Stimulated activated CD8-positive, alpha-beta memory T cell treated with anti-CD3 and anti-CD28 coated beads, Interleukin-12 subunit alpha, Interleukin-12 subunit beta, amount 100 ng/mL, for 24 hours (primary cell): Measurements from ENCODE around the gene KCNG2.

ENCODE experiments used
- DNase-seq: peaks from one replicate; pipeline ENCODE4 v3.0.0-alpha.2; 2020; ENCODE audit errors: extremely low read depth

KCNG2 gene

DNA sequence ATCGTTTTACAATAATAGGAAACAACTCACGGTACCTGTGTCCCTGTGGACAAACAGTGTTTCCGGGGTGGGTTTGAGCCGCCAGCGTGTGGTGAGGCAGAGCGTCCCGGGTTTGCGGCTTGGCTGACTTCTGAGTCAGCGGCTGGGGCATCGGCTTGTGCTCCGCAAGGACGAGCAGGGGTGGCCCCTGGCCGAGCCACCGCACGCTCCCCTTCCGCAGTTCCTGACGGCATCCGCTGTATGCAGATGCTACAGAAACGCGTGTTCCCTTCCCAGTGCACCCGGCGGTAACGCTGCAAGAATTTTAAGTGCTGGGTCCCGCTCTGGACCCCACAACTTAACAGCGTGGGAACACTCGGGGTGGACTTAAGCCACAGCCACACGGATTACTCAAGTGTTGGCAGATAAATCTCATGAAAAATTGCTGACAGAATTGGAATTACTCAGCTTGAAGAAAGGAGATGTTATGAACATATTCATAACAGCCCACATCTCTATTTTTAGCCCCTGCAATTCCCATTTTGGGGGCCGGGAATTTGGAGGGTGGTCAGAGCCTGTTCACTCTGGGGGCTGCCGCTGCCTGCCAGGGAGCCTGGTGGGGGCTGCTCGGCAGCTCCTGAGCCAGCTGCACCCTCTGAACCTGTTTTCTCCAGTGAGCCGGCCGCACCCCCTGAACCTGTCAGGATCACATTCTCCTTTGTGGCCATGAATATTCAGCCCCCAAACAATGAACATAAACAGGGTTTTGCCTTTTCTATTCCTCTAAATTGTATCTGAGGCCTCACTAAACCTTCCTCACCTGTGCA lies 12.6 kb upstream of the KCNG2 start:
- no peak for DNase-seq

DNA sequence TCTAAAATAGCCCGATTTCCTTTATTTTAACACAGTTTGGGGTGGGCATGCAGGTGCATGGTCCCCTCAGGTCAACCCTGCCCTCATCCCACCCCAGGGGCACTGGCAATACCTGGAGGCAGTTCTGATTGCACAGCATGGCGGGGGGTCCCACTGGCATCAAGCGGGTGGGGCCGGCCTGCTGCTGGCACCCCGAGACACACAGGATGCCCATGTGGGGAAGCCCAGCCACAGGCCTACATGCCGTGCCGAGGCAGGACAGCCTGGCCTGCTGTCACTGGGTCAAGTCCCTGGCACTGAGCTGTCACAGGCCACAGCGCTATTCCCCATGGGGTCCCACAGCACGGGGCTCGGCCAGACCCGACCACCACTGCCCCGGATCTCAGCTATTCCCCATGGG lies 11.9 kb upstream of the KCNG2 start:
- DNase-seq: no peak

DNA sequence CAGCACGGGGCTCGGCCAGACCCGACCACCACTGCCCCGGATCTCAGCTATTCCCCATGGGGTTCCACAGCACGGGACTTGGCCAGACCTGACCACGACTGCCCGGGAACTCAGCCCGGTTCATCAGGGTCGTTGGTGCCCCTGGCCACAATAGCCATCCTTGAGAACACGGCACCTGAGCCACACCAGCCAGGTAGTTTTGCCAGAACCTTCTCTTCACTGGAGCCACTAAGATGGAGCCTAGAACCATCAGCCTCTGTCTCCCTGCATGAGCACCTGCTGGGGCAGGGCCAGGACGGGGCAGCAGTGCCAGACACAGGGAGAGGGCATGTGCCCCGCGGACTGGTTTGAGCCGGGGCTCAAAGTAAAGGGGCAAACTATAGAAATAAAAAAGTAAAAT lies 11.4 kb upstream of the KCNG2 start:
- no peak for DNase-seq

DNA sequence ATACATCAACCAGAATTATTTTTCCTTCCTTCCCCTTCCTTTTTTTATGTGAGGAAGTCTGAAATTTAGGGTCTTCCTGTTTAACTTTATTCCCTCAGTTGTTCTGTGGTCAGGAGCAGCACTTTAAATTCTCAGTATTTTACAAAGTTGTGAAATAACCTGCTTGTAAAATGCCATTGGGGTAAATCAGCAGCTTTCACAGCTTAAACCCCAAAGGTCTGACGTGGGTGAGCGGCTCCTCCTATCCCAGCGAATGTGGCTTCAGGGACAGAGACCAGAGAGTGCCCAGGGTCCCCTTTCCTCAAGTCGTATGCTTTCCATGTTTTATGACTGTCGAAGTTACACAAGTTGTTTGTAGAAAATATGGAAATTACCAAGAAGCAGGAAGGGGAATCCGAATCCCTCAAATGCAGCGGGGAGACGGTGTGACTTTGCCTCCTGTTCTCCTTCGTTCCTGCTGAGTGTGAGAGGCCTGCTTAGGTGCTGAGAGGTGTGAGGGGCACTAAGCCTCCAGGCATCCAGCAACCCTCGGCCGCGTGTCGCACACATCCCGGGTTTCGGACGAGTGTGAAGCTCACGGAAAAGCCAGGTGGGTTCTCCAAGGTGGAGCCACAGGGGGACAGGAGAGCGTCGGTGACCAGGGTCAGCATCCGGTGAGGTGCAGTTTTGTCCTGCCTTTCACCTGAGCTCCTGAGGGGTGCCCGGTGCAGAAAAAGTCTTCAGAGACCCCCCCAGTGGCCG lies 10.8 kb upstream of the KCNG2 start:
- DNase-seq: no peak

DNA sequence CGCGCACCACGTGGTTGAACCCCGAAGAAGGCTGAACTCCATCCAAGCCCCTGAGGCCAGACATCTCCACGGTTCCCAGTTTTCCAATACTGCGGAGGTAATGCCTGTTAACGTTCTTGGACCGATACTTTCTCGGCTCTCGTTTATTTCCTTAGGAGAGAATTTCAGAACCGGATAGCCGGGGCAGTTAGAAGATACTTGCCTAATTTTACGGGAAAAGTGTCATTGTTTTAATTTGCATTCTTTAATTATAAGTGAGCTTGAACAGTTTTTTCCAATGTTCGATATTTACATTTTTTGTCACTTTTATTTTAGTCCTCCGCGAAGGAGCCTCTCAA lies 10.2 kb upstream of the KCNG2 start:
- DNase-seq: no peak

DNA sequence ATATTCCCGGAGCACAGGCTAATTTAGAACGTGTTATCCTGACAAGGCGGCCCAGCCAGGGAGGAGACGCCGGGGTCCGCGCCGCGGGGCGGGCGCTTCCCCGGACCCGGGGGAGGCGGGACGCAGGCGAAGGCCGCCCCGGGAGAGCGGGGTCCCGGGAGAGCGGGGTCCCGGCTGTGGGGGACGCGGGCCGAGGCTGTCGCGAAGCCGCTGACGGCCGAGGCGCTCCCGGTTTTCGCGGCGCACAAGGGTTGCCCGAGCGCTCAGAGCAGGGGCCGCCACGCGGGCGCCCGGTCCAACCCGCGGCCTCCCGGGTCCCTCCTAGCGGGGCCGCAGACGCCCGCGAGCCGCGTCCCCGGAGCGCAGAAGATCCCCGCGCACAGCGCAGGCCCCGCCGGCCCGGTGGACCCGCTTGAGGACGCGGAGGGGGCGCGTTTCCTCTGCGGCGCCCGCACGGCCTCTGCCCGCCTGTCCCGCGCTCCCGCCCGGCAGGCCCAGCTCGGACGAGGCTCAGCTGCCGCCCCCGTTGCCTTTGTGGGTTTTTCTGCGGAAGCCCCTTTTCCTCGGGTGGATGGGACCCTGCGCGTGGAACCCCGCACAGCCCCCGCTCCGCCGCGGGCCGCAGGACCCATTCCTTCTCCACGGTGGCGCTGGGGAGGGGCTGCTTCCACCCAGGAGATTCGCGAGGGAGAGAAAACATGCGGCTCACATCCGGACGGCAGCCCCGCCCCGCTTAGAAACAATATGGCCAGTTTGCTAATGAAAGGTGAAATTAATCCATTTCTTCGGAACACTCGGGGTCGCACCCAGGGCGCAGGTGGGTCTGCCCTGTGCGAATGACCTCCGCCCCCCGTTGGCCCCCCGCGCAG lies 9.6 kb upstream of the KCNG2 start:
- DNase-seq: no peak

DNA sequence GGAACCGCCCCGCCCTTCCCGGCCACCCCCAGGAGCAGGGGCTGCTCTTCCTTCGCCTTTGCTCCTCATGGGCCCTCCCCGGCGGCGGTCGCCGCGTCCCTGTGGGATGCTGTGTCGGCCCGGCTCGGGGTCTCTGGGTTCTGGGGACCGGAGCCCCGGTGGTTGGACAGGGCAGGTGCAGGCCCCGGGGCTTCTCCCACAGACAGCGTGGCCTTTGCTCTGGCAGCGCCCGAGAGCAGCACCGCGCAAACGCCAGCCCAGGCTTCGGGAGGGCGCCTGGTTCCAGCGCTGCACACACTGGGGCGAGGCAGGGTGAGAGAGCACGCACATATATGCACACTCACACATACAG lies 9.0 kb upstream of the KCNG2 start:
- DNase-seq: no peak

DNA sequence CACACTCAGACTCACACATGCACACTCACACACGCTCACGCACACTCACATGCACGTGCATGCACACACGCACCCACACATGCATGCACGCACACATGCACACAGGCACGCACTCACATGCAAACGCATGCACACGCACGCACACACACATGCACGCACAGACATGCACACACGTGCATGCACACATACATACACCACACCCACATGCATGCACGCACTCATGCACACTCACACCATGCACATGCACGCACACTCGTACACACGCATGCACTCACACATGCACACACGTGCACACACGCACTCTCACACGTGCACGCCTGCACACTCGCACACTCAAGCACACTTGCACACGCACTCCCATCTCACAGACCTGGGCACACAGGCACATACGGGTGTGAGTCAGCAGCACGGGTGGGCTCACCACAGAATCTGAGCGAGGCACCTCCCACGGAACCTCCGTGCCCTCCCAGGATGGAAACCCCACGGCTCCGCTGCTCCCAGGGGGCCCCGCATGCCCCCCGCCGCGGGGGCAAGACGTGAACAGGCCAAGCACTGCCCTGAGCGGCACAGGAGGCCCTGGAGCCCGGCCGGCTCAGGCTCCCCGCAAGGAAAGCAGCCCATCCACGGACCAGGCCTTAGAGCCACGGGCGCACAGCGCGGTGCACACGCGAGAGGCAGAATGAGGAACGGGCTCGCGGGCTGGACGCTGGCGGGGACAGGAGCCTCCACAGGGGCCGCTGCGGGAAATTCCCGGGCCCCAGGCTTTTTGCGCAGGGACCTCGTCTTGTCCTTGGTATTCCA lies 8.4 kb upstream of the KCNG2 start:
- no peak for DNase-seq

DNA sequence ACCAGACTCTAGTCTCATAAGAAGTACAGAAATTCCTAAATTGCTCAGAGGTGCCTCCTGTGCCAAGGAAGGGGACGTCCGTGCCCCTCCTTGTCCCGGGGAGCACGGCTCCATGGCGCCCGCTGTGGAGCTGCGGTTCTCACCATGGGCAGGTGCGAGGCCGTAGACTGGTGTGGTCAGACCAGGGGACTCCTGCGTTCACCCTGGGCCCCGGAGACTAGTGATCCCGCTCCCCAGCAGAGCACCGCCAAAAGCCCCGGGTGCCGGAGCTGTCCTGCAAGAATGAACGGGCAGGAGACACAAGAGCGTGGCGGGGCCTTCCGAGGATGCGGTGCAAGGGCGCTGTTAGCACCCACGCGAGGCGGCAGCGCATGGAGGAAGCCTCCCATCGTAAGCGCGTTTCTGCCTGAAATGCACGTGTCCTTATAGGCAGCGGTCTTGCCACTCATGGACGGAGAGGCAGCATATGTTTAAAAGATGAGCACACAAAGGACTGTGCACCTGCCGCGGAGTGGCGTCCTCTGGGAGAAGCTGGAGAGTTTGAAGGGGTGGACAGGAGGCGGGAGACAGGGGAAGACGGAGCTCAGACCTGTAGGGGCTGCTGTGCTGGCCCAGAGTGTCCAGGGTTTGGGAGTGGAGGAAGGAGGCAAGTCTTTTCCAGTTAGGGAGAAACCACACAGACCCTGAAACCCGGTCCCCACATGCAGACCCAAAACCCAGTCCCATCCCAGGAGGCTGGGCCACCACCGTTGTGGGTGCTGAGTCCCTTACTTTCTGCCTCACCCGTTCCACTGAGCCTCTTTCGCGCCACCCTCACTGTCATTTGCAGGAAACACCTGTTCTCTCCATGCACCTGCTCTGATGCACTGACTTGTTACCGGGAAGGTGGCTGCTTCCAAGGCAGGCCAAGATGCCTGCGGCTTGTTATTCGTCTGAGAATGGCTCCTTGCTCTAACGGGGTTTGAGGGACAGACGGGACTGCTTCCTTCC lies 7.5 kb upstream of the KCNG2 start:
- no peak for DNase-seq

DNA sequence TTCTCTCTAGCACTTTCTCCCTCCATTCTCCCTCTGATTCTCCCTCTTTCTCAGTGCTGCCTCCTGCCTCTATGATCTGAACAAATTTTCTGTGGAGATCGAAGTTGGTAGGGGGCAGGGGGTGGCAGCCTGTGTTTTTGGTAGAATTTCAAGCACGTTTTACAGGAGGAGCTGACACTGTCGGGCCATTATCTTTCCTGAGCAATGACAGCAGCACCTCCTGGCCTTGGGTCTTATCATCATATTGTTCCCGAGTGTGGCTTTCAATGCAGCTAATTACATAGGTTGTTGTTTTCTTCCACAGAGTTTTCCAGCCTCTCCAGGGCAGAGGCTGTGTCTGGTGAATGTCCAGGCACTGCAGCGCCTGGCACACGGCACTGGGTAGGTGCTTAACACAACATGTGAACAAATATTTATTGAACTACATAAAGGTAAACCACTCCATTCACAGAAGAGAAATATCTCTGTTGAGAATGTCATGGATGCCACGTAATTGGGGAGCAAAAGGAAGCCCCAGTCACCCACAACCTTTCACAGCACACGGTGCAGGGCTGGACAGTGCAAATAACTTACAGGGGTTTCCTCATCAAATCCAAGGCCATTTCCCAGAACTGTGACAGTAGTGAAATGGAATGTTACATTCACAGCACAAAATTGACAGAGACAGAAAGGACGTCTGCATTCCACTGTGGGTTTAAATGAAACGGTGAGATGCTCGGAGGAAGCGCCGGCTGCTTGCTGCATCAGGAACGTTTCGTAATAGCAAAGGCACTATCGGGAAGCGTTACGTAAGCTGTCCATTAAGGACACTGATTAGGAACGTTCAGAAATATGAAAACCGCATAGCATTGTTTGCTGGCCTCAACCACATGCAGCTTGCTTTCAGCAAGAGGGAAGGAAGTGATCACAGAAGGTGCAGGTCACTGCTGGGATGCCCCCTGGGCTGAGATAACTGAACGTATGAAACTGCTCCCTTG lies 6.5 kb upstream of the KCNG2 start:
- DNase-seq: no peak

DNA sequence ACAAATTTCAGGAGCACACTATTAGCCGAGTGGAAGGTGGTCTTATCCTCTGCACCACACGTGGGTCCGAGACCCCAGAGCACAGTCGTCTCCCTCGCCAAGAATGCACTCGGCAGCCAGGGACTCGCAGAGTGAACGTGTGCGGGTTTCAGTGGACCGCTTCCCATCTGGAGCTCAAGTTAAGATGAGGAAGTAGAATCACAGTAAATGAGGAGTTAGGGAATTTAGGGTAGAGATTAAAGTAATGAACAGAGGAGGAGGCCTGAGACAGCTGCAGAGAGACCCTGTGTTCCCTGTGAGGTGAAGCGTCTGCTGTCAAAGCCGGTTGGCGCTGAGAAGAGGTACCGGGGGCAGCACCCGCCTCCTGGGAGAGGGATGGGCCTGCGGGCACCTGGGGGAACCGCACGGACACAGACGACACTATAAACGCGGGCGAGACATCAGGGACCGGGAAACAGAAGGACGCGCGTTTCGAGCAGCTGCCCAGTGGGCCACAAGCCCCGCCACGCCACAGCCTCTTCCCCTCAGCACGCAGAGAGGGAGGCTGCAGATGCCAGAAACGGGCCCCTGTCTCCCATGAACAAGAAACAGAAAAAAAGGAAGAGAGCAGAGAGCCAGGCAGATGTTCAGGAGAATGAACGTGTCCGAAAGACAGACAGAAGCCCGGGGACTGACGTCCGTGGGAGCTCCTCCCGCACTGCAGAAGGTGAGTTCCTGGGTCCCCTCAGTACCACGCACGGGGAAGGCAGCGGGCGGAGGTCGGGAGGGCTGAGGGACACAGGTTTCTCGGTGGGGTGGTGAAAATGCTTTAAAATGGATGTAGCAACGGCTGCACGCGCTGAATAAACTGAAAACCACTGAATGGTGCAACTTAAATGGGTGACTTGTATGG lies 5.4 kb upstream of the KCNG2 start:
- no peak for DNase-seq

DNA sequence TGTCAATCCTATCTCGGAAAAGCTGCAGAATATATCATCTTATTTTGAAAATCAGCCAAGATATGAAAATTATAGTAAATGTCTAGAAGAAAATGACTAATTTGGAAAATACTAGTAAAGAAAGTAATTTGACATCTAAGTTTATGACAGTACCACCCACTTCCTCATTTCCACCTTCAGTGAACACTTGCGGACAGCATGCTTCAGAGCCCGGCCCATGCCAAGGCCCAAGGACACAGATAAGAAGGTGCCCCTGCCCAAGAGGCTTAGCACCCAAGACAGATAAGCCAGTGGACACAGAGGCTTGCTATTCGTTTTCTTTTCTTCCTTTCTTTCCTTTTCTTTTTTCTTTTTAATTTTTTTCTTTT lies 4.8 kb upstream of the KCNG2 start:
- no peak for DNase-seq

DNA sequence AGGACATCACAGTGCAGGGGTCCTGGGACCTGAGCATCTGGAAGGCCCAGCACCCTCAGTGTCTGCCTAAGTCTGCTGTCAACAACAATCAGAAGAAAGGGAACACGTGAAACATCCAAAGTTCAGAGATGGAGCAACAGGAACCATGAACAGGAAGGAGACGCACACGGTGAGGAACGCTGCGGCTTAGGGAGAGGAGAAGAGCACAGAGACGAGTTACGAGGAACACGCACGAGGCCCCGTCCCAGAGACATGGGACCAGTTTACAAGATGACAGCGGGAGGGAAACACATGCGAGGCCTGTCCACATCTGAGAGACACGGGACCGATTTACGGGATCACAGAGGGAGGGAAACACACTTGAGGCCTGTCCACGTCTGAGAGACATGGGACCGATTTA lies 2.9 kb upstream of the KCNG2 start:
- DNase-seq: no peak

DNA sequence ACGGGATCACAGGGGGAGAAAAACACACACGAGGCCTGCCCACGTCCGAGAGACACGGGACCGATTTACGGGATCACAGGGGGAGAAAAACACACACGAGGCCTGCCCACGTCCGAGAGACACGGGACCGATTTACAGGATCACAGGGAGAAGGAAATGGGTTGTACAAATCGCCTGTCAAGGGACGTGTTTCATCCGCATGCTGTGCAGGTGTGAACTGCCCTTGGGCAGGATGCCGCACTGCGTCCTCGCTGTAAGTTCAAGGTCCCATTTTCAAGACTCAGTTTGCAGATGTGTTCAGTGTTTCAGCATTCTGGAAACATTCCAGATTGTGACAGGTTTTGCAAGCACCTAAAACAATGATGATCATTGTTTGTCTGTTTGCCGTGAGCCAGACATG lies 2.3 kb upstream of the KCNG2 start:
- no peak for DNase-seq

DNA sequence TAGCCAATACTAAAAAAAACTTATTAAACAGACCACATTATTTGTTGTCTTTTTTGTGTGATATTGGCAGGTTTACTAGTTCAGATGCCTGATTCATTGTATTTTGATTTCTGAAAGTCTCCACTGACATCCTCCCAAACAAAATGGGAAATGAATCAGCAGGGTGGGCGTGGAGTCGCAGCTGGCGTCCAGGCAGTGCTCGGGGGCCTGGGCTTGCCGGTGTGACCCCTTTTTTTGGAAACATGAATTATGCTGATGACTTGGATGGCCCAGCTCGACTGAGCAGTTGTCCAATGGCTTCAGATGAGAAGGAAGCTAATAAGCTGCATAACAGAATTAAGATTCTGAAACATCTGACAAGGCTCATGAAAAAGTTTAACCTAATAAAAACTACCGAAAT lies 1.7 kb upstream of the KCNG2 start:
- DNase-seq: no peak

DNA sequence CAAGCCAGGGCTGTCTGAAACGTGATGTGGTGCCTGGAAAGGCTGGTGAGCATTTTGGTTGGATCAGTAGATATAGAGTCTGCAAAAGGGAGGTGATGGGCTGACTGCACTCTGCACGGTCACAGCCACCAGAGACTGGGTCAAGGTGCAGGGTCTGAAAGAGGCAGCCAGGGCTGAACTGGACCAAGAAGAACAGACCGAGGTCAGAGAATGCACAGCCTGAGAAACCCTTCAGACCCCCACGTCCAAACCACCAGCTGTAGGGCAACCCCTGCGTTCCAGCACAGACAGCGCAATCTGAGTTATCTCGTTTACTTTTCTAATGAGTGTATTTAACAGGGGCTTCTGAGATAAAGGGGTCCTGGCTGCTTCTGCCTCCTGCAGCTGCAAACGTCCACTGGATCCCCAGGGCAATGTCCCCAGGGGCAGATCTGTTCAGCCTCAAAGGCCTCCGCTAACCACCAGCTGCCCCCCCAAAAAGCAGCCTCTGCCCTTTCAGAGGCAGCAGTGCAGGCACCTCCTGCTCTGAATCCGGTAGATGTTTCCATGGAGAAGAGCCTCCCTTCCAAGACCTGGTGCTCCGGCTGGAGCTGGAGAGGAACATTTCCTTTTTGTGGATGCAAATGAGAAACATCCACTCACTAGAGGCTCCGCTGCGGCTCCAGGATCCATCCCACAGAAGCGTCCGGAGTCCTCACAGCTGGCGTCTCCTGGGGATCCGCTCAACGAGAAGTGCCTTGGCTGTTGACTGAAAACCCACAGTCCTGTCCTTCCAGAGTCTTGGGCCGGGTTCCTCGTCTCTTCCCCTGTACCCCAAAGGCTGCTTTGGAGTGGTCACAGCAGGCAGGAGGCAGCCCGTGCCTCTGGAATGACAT lies 970 bp upstream of the KCNG2 start:
- DNase-seq: no peak

DNA sequence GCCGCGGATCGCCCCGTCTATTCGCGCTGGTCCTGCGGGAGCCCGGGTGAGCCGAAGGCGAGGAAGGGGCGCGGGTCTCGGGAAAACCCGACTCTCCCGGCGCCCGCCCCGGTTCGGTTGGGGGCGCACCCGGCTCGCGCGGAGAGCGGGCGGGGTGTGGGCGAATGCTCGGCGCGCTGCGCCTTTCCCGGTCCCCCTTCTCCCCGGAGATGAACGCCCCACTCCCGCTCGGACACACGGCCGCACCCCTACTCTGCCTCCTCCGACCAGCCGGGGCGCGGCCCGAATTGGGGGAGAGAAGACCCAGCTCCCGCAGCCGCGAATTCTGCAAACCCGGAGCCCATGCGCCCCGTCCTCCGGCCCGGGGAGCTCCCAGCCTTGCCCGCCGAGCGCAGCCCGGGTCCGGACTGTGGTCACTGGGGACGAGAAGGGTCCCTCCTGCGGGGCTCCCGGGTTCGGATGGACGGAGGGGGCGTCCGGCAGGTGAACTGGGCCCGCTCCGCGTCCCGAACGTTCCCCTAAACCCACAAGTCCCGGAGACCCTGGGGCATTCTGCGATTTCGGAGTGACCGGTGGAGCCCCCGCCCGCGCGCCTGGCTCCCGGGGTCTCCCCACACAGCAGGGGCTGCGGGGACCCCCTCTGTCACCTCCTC lies 734 bp downstream of the KCNG2 start:
- no peak for DNase-seq
